Stimulated activated CD8-positive, alpha-beta memory T cell treated with anti-CD3 and anti-CD28 coated beads, Interleukin-12 subunit alpha, Interleukin-12 subunit beta, amount 100 ng/mL, for 4 hours (primary cell): ENCODE results near the gene CNTNAP2.
"Not testable (repeated sequence)": the region's sequence is repeated elsewhere in the genome, so short reads cannot be mapped to it uniquely, and the experiment has no call there.

Source experiments
- DNase-seq: peaks from one replicate; pipeline ENCODE4 v3.0.0-alpha.2; 2020; ENCODE audit warnings: low read depth

CNTNAP2 gene

DNA sequence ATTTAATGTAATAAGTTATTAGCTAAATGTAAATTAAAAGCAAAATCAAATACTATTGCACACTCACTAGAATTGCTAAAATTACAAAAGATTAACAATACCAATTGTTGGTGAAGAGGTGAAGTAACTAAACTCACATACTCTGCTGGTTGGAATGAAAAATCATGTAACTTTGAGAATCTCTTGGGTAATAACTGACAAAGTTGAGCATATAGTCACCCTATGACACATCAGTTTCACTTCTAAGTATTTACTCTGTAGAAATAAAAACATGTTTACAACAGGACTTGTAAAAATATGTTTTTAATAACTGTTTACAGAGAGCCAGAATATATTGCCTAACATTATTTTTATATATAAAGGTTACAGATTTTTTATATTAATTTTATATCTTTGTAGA lies 33.6 kb downstream of the CNTNAP2 start:
- no peak for DNase-seq

GRCh38 chr7:146172112-146172511 lies 55.5 kb downstream of the CNTNAP2 start:
- no peak for DNase-seq

- no peak for DNase-seq
These were observed 59.1 kb downstream of the CNTNAP2 start for GRCh38 chr7:146175716-146176115.

- no peak for DNase-seq
These were observed 60.3 kb downstream of the CNTNAP2 start for GRCh38 chr7:146176860-146177259.

DNA sequence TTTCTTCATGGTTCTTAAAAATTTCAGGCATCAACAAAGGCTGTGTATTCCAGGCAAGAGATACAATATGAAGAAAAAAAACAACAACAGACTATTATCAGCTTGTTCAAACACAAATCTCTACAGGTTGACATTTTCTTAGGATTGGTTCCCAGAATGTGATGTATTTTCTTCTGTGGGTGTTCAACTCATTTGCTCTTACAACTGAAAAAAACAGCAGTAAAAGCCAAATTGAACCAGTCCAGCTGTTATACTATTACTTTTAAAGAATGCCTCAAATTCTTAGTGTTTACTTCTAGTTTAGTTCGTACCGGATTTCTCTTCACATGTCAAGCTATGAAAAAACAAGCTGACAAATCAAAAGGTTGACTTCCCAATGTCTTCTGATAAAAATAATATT lies 60.7 kb downstream of the CNTNAP2 start:
- DNase-seq = no peak

DNA sequence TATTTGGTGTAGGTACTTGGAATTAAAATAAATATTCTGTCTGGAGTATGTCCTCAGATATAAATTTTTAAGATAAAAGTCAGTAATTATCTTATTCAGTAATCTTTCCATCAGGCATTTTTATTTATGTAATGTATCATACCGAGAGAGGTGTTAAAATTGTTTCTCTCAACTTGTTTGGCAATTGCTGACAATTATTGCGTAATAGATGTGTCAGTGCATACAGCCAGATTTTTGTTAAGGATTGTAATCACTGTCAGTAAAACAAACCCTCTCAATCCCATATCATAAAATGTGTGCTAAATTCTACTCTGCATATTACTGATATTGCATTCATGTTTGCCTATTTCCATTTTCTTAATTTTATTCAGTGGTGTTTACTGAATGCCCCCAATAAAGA lies 69.2 kb downstream of the CNTNAP2 start:
- DNase-seq = no peak

- not testable (repeated sequence) for DNase-seq
These were observed 74.8 kb downstream of the CNTNAP2 start for GRCh38 chr7:146191428-146191827.

- DNase-seq = no peak
These were observed 85.3 kb downstream of the CNTNAP2 start for GRCh38 chr7:146201945-146202344.

DNA sequence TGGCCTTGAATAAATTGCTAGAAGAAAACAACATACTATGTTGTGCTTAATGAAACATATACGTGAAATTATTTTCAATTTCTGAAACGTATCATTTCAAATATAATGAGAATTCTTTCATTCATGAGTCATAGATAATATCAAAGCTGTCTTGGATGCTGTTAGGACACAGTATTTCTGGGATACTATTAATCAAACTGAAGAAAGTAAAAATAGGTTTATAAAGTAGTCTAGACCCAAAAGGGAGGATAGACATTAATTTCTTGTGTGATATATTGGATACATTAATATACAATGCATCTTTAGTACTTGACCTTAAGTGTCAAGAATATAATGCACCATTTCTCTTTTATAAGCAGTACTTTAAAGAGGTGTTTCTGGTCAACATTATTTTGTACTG lies 89.7 kb downstream of the CNTNAP2 start:
- no peak for DNase-seq

DNA sequence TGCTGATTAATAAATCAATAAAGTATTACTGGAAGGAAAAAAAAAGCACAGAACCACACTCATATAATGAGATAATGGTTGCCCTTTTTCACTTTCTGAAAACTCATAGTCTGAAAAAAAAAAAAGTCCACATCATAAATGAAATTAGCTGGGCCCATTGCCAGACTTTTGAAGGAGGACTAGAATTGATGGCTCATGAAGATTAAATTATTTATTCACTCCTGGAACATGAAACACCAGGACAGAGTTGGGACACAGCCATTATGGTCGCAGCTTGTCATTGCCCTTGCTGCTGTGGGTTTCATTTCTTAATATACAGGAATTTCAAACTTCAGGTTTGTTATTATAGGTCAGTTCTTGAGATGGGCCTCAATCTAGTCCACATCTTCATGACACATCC lies 91.9 kb downstream of the CNTNAP2 start:
- DNase-seq = no peak

- DNase-seq = no peak
These were observed 98.2 kb downstream of the CNTNAP2 start for GRCh38 chr7:146214842-146215241.

- no peak for DNase-seq
These were observed 99.9 kb downstream of the CNTNAP2 start for GRCh38 chr7:146216396-146217041.

GRCh38 chr7:146223851-146224250 lies 107.2 kb downstream of the CNTNAP2 start:
- DNase-seq = no peak

DNA sequence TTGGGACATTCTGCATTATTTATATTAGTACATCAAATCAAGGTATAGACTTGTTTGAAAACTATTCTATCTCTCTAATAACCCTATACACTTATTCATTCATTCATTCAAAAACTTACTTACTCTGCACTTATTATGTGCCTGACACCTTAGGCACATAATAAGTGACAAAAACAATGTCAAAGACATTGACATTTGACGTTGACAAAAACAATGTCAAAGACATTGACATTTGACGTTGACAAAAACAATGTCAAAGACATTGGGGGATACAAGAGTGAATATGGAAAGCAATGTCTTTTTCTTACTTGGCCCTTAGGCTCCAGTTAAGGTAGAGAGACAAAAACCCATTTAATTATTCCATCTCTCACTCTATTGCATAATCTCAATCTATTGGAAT lies 116.0 kb downstream of the CNTNAP2 start:
- DNase-seq = no peak

DNA sequence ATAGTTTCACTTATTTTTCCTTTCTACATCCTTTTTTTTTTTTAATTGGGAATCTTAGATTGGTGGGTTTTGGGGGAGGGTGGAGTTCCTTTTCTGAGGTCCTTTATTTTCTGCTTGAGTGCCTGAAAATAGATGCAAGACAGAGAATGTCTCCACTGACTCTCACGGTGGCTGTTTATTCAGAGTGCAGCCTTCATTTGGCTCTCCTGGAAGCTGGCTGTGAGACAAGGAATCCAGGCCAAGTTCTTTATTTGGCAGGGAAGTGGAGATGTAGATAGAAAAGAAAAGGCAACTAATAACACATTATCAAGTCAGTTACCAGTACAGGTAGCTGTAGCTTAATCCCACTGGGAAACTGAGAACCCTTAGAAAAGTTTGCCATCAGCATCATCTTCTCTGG lies 118.6 kb downstream of the CNTNAP2 start:
- DNase-seq = no peak

DNA sequence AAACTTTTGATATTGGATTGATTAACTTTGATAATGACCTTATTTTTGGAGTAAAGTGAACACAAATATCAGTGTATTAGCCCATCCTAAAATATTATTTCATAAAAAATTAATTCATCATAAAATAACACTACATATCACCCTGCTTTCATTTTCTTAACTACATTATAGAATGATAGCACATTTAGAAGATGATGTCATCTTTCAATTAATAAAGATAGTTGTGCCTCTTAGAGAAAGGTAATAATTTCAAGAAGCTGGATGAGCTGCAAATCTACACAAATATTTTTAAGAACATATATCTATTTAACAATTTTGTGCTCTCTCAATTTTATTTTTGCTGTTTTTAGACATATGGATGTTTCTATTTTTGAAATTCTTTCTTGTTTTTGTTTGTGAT lies 126.1 kb downstream of the CNTNAP2 start:
- no peak for DNase-seq

DNA sequence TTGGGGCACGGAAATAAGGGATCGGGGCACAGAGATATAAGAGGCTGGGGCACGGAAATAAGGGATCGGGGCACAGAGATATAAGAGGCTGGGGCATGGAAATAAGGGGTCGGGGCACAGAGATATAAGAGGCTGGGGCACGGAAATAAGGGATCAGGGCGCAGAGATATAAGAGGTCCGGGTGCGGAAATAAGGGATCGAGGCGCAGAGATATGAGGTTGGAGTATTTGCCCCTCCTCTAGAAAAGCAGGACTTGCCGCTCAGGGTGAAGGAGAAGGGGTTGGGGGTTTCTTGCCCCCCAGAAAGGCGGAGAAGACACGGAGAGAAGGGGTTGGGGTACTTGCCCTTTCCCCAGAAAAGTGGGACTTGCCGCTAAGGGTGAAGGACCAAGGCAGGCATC lies 131.4 kb downstream of the CNTNAP2 start:
- DNase-seq = not testable (repeated sequence)

DNA sequence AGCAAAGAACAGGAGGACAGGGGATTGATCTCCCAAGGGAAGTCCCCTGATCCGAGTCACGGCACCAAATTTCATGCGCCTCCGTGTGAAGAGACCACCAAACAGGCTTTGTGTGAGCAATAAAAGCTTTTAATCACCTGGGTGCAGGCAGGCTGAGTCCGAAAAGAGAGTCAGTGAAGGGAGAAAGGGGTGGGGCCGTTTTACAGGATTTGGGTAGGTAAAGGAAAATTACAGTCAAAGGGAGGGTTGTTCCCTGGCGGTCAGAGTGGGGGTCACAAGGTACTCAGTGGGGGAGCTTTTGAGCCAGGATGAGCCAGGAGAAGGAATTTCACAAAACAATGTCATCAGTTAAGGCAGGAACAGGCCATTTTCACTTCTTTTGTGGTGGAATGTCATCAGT lies 132.1 kb downstream of the CNTNAP2 start:
- DNase-seq = not testable (repeated sequence)

- DNase-seq = no peak
These were observed 132.7 kb downstream of the CNTNAP2 start for GRCh38 chr7:146249272-146249671.

- no peak for DNase-seq
These were observed 139.0 kb downstream of the CNTNAP2 start for GRCh38 chr7:146255609-146256008.

- DNase-seq = no peak
These were observed 145.9 kb downstream of the CNTNAP2 start for GRCh38 chr7:146262527-146262926.

DNA sequence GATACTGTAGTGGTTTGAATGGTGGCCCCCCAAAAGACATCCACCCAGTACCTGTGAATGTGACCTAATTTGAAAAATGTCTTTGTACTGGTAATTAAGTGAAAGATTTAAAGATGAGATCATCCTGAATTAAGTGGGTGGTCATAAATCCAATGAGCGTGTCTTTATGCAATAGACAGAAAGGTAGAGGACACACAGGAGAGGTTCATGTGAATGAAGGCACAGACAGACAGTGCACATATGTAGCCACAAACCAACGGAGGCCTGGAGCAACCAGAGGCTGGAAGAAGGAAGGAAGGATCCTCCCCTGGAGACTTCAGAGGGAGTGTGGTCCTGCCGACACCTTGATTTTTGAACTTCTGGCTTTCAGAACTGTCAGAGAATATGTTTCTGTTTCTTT lies 160.3 kb downstream of the CNTNAP2 start:
- DNase-seq = no peak

DNA sequence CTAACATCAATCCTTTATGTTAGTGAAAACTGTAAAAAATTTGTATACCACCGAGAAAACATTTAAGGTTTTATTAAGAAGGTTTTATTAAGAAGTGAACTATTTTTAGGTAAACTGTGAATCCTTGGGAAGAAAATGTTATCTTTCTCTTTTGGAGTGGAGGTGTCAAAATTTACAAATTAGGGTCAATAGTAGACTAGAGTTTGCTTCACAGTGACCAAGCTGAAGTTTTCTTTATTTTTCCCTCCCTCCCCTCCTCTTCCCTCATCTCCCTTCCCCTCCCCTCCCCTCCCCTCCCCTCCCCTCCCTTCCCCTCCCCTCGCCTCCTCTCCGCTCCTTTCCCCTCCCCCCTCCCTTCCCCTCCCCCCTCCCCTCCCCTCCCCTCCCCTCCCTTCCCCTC lies 168.8 kb downstream of the CNTNAP2 start:
- no peak for DNase-seq

- DNase-seq = no peak
These were observed 174.1 kb downstream of the CNTNAP2 start for GRCh38 chr7:146290746-146291145.

DNA sequence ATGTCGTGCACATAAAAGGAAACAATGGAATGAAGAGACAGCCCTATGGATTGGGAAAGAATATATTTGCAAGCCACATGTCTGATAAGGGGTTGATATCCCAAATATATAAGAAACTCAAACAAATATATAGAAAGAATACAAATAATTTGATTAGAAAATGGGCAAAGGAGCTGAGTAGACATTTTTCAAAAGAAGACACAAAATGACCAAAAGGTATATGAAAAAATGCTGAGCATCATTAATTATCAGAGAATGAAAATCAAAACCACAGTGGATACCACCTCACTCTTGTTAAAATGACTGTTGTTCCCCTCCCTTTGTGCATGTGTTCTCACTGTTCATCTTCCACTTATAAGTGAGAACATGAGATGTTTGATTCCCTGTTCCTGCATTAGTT lies 175.3 kb downstream of the CNTNAP2 start:
- DNase-seq = no peak
